K562 (cell line): Measurements from ENCODE around the gene ATP12A. TPM values are rescaled to one million over a fixed set of nuclear protein-coding genes. Genes with fewer than 3 reads are reported as not detected.

Experiments used
- ATAC-seq: fragments of 200-7000 bp; cut with Tn5 transposase; 3 replicates; pipeline ENCODE4 v1.9.1; 2020; ENCODE audit warnings: moderate library complexity
- BruUV-seq: library from RNA; stranded (reverse); fragments of 400-500 nt; replicated peaks from 2 replicates; lab custom pipeline; 2021; lab: Mats Ljungman, UMichigan
- CTCF ChIA-PET: fragments of 300-600 bp; formaldehyde crosslinking; extraction: SDS; loops from one replicate; lab custom pipeline; 2021; ENCODE audit warnings: low intra/inter-chr PET ratio; lab: Yijun Ruan, JAX
- POLR2A ChIA-PET: fragments of 300-600, 350-650 bp; sonication (Branson Sonifier 250); formaldehyde crosslinking; extraction: SDS; loops from one replicate; lab custom pipeline; 2021; ENCODE audit warnings: antibody characterized with exemption, inconsistent platforms; lab: Yijun Ruan, JAX
- DNase-seq, 4 experiments: peaks; one replicate each; pipeline versions ENCODE4 v3.0.0 to v3.0.0-alpha.2; 2011 to 2018; ENCODE audit warnings: low spot score in 3 of 4, mixed read lengths in 3 of 4; ENCODE audit errors: extremely low read depth in 1 of 4
- FAIRE-seq: peaks from 2 replicates; lab custom pipeline; 2011; peaks lifted over from hg19 to GRCh38; lab: Jason Lieb, UNC
- H2AFZ ChIP-seq: 2 replicates; pipeline ENCODE4 v1.6.0; 2011; ENCODE audit warnings: low read depth, low read length, control low read depth, inconsistent platforms
- H3K27ac ChIP-seq: fragments of 200-600 bp; 3 replicates; pipeline ENCODE4 v1.8.0; 2011; ENCODE audit warnings: low read depth, mild to moderate bottlenecking, control low read depth, inconsistent platforms, low read length, moderate library complexity, mixed read lengths; ENCODE audit errors: extremely low read depth
- H3K27me3 ChIP-seq, 2 experiments: fragments of 300-600 bp in 1 of 2; 2 replicates in 1 of 2; 3 replicates in 1 of 2; pipeline versions ENCODE4 v1.6.0 to v1.8.0; 2011; ENCODE audit warnings: inconsistent platforms in 2 of 2, low read length in 2 of 2, mild to moderate bottlenecking in 1 of 2, mixed read lengths in 1 of 2, moderate library complexity in 1 of 2; ENCODE audit not compliant: control insufficient read depth in 2 of 2, insufficient read depth in 2 of 2
- H3K36me3 ChIP-seq: fragments of 300-600 bp; 3 replicates; pipeline ENCODE4 v1.8.0; 2011; ENCODE audit warnings: mild to moderate bottlenecking, low read length, inconsistent platforms; ENCODE audit not compliant: control insufficient read depth, insufficient read depth
- H3K4me1 ChIP-seq, 2 experiments: fragments of 200-600 bp in 1 of 2; replicated peaks in 1 of 2; 2 replicates in 1 of 2; 3 replicates in 1 of 2; pipeline versions ENCODE4 v1.5.1 to v1.8.0; 2011; ENCODE audit warnings: inconsistent platforms in 2 of 2, low read length in 2 of 2, mild to moderate bottlenecking in 1 of 2, mixed read lengths in 1 of 2, moderate library complexity in 1 of 2; ENCODE audit not compliant: control insufficient read depth in 2 of 2, insufficient read depth in 2 of 2
- H3K4me2 ChIP-seq: 2 replicates; pipeline ENCODE4 v1.6.1; 2011; ENCODE audit warnings: low read length, control low read depth, inconsistent platforms, mixed read lengths; ENCODE audit not compliant: insufficient read depth
- H3K4me3 ChIP-seq: fragments of 200-600 bp; sonication (generic), shearing (Covaris generic); 2 replicates; pipeline ENCODE4 v1.5.1; 2016; ENCODE audit warnings: control low read depth, inconsistent platforms
- H3K79me2 ChIP-seq: fragments of 200-600 bp; 3 replicates; pipeline ENCODE4 v1.8.0; 2011; ENCODE audit warnings: low read length, inconsistent platforms; ENCODE audit not compliant: control insufficient read depth, insufficient read depth
- H3K9ac ChIP-seq, 2 experiments: 2 replicates each; pipeline versions ENCODE4 v1.6.0 to v1.6.1; 2011; ENCODE audit warnings: low read depth in 2 of 2, low read length in 2 of 2, control low read depth in 1 of 2, inconsistent platforms in 1 of 2, mild to moderate bottlenecking in 1 of 2, mixed read lengths in 1 of 2; ENCODE audit not compliant: insufficient read depth in 1 of 2
- H3K9me1 ChIP-seq: one replicate; pipeline ENCODE4 v1.6.0; 2011; ENCODE audit warnings: inconsistent platforms, mild to moderate bottlenecking, low read length, moderate library complexity; ENCODE audit not compliant: control insufficient read depth, insufficient read depth
- H3K9me3 ChIP-seq: replicated peaks from 2 replicates; pipeline ENCODE4 v1.5.1; 2011; ENCODE audit warnings: low read depth, low read length, inconsistent platforms; ENCODE audit not compliant: control insufficient read depth, insufficient read depth
- H4K20me1 ChIP-seq: replicated peaks from 2 replicates; pipeline ENCODE4 v1.6.1; 2011; ENCODE audit warnings: low read length, inconsistent platforms, mixed read lengths; ENCODE audit not compliant: control insufficient read depth, insufficient read depth
- ID3 ChIP-seq, 2 experiments: fragments of 250-450 bp in 1 of 2; fragments of 450-650 bp in 1 of 2; sonication (Bioruptor Pico) in 1 of 2; IDR thresholded peaks; 2 replicates each; pipeline versions ENCODE4 v1.6.1 to v1.8.0; 2016 to 2021; ENCODE audit warnings: mild to moderate bottlenecking in 2 of 2, moderate library complexity in 2 of 2, missing compliant biosample characterization in 1 of 2, missing genetic modification characterization in 1 of 2
- ILK ChIP-seq: fragments of 450-650 bp; IDR thresholded peaks from 2 replicates; pipeline ENCODE4 v1.6.1; 2016; ENCODE audit warnings: missing genetic modification characterization, low read depth, mild to moderate bottlenecking, missing compliant biosample characterization, moderate library complexity, borderline replicate concordance
- RREB1 ChIP-seq: fragments of 250-450 bp; sonication (Bioruptor Pico); IDR thresholded peaks from 2 replicates; pipeline ENCODE4 v1.4.0; 2020
- ZNF79 ChIP-seq: fragments of 250-450 bp; sonication (Bioruptor Pico); IDR thresholded peaks from 2 replicates; pipeline ENCODE4 v1.4.0; 2020; ENCODE audit warnings: low read depth, mild to moderate bottlenecking, moderate library complexity
- WGBS: fragments of 100-300 bp; shearing (Covaris generic); methylation state at CpG from one replicate; pipeline ENCODE4 v1.1.6; 2016; ENCODE audit warnings: low coverage, mixed read lengths; ENCODE audit not compliant: insufficient coverage; ENCODE audit errors: missing lambda C conversion rate; 5-methylcytosine and 5-hydroxymethylcytosine counted together
- in situ Hi-C: fragments of 300-500 bp; cut with MboI; formaldehyde crosslinking; loops from 4 replicates; pipeline ENCODE4 v1.15.0; 2018; ENCODE audit warnings: inconsistent platforms, mixed read lengths
- intact Hi-C: fragments of 100-400 bp; cut with micrococcal nuclease; formaldehyde crosslinking; loops from 2 replicates; pipeline ENCODE4 v1.14.2; 2022
- polyA plus RNA-seq, 8 experiments: library from polyadenylated mRNA; depleted of rRNA in 4 of 8; stranded (reverse) in 5 of 8; unstranded in 3 of 8; fragments of >200 nt; fragmentation: Nextera tagmentation in 2 of 8; fragmentation: Illumina TruSeq in 1 of 8; extraction: Ambion mirVana in 2 of 8; extraction: Trizol in 1 of 8; gene quantifications; 2 replicates each; pipeline versions ENCODE4 v1.2.1 to v1.2.3, GENCODE V29; 2011 to 2014; ENCODE audit warnings: inconsistent platforms in 1 of 8, missing spikeins in 1 of 8
- total RNA-seq, 7 experiments: library from RNA; depleted of rRNA in 6 of 7; stranded (reverse); fragments of >200 nt in 6 of 7; fragmentation: Illumina TruSeq in 2 of 7; extraction: Trizol in 2 of 7; gene quantifications; 2 replicates each; pipeline versions ENCODE4 v1.2.1 to v1.2.3, GENCODE V29; 2011 to 2021; ENCODE audit warnings: low replicate concordance in 1 of 7

ATP12A gene
- total and polyA plus RNA-seq, 9 of the 15 experiments (the other 6 are each of a cell fraction or from before 2014, with no cell fraction given) = not detected

- FAIRE-seq = no peak
- no peak for ATAC-seq
- no peaks in the 10 kb centered on the region for H3K36me3 ChIP-seq
- no peak overlapping the region for H3K9ac ChIP-seq
- peaks cover 0 to 26% of the 10 kb centered on the region in 2 experiments; a peak in 2 of 5 replicates for H3K4me1 ChIP-seq
- CTCF ChIA-PET = no interaction called here
- H3K4me3 ChIP-seq = no peak overlapping the region
- H3K4me2 ChIP-seq = no peak overlapping the region
- H3K9me3 ChIP-seq = no peaks in the 10 kb centered on the region
- peaks cover 2 to 14% of the 10 kb centered on the region in 2 experiments; a peak in 2 of 5 replicates for H3K27me3 ChIP-seq
- intact Hi-C loops = no loop called here
- BruUV-seq = no TSS peak
- H3K9me1 ChIP-seq = no peaks in the 10 kb centered on the region
- H3K27ac ChIP-seq = no peak overlapping the region
- in situ Hi-C loops = loop anchor here (25.0 kb wide), 1 partner anchor 241 kb away; no protein-coding TSS in a partner anchor
- no peaks in the 10 kb centered on the region for H4K20me1 ChIP-seq
- POLR2A ChIA-PET = no interaction called here
- no peak overlapping the region for H2AFZ ChIP-seq
- no peak for DNase-seq
- H3K79me2 ChIP-seq = no peaks in the 10 kb centered on the region
- WGBS = 43% methylated on average over 22 of the region's 70 CpGs
- TF ChIP-seq ZNF79 (CRISPR knock-in tag) (no peak), RREB1 (CRISPR knock-in tag) (no peak), ID3 (CRISPR knock-in tag; IDR thresholded peaks at IDR 0.05) (no peak), ID3 (tag; IDR thresholded peaks at IDR 0.05) (no peak), ILK (tag) (no peak)
Measured at GRCh38 chr13:24745861-24746617, 65.8 kb downstream of the ATP12A start.
